ENCODE data around the gene TGFBR2. TPM values are rescaled to one million over a fixed set of nuclear protein-coding genes. Genes with fewer than 3 reads are reported as not detected.

Gene TGFBR2
- total and polyA plus RNA-seq, 4 donors: 57.3 to 303 (median 216) TPM

- Histone ChIP-seq H3K4me1 (ENCODE audit: control insufficient read depth in 1 of 2, insufficient read depth in 2 of 2, low read length in 2 of 2) (no peaks in the 10 kb centered on the region), H3K4me3 (ENCODE audit: low read length in 2 of 2) (no peak overlapping the region), H3K27ac (ENCODE audit: low read depth in 1 of 2, low read length in 2 of 2) (no peak overlapping the region), H3K9me3 (ENCODE audit: control insufficient read depth, low read length) (no peaks in the 10 kb centered on the region), H3K27me3 (ENCODE audit: control insufficient read depth in 1 of 2, insufficient read depth in 2 of 2, low read length in 1 of 2) (no peaks in the 10 kb centered on the region), H3K36me3 (ENCODE audit: control insufficient read depth in 1 of 2, insufficient read depth in 2 of 2, low read length in 1 of 2) (no peaks in the 10 kb centered on the region)
- ATAC-seq (ENCODE audit: low FRiP score) (no peak), DNase-seq (no peak)
- intact Hi-C loops (cut with DNase I): no loop called here
- 82 to 86% methylated on average over 9 of the region's 9 CpGs for WGBS, 2 donors
These were observed 98.8 kb downstream of the TGFBR2 start for GRCh38 chr3:30704931-30705890.

DNA sequence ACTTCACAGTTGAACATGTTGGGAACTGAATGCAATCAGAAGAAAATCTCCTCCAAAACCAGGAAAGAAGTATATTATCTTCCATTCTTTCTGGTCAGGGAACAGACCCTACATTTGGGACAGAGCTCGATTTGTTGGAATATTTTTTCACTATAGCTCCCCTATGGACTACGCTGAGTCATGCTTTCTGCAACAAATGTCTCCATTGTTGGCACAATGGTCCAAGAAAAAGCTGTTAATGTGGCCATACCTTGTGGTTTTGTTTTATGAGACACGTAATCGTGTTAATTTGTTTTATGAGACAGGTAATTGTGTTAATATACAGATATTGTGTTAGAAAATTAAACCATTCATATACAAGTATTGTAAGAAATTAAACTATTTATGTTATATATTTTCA, 101.4 kb downstream of the TGFBR2 start:
- no peaks in the 10 kb centered on the region for H3K27me3 ChIP-seq (ENCODE audit: control insufficient read depth in 1 of 2, insufficient read depth in 2 of 2, low read length in 1 of 2)
- no peak overlapping the region for H3K27ac ChIP-seq (ENCODE audit: low read depth in 1 of 2, low read length in 2 of 2)
- H3K36me3 ChIP-seq (ENCODE audit: control insufficient read depth in 1 of 2, insufficient read depth in 2 of 2, low read length in 1 of 2): no peaks in the 10 kb centered on the region
- no peak for ATAC-seq (ENCODE audit: low FRiP score)
- H3K4me3 ChIP-seq (ENCODE audit: low read length in 2 of 2): no peak overlapping the region
- no peaks in the 10 kb centered on the region for H3K9me3 ChIP-seq (ENCODE audit: control insufficient read depth, low read length)
- intact Hi-C loops (cut with DNase I): no loop called here
- no peaks in the 10 kb centered on the region for H3K4me1 ChIP-seq (ENCODE audit: control insufficient read depth in 1 of 2, insufficient read depth in 2 of 2, low read length in 2 of 2)
- WGBS, 2 donors: 95 to 98% methylated on average over 4 of the region's 4 CpGs
- no peak for DNase-seq

DNA sequence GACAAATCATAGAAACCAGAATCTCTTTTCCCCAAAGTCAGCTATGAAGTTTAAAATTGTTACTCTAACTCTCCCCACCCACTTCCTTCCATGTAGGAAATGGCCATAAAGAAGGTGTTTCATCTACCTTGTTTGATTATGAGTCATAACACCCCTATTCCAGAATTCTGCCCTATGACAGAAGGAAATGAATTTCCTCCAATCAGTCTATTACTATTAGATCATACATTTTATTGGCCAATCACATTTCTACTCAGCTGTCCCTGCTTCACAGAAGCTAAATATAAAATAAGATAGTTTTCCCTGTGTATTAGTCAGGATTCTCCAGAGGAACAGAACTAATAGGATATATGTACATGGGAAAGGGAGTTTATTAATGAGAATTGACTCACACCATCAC, 102.1 kb downstream of the TGFBR2 start:
- H3K9me3 ChIP-seq (ENCODE audit: control insufficient read depth, low read length): no peaks in the 10 kb centered on the region
- ATAC-seq (ENCODE audit: low FRiP score): no peak
- H3K27me3 ChIP-seq (ENCODE audit: control insufficient read depth in 1 of 2, insufficient read depth in 2 of 2, low read length in 1 of 2): no peaks in the 10 kb centered on the region
- no peaks in the 10 kb centered on the region for H3K4me1 ChIP-seq (ENCODE audit: control insufficient read depth in 1 of 2, insufficient read depth in 2 of 2, low read length in 2 of 2)
- no peak overlapping the region for H3K4me3 ChIP-seq (ENCODE audit: low read length in 2 of 2)
- no peak for DNase-seq
- intact Hi-C loops (cut with DNase I): no loop called here
- no peaks in the 10 kb centered on the region for H3K36me3 ChIP-seq (ENCODE audit: control insufficient read depth in 1 of 2, insufficient read depth in 2 of 2, low read length in 1 of 2)
- H3K27ac ChIP-seq (ENCODE audit: low read depth in 1 of 2, low read length in 2 of 2): no peak overlapping the region

DNA sequence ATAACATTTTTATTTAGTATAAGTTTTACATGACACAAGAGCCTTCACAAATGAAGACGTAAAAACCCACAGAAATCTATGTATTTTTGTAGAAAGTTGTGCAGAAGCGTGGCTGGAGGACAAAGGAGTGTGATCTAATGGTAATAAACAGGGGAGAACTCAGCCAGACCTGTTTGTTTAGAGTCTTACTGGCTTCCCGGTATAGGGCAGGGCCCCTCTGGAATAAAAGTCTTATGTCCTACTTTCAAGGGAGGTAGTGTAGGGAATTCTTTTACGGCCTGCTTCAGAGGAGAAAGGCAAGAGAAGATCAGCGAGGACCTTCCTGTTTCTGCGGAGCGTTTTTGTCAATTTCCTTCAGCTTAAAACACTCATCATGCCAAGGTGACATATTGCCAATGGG, 103.6 kb downstream of the TGFBR2 start:
- WGBS, 2 donors: 87 to 90% methylated on average over 7 of the region's 7 CpGs
- Histone ChIP-seq H3K27ac (ENCODE audit: low read depth in 1 of 2, low read length in 2 of 2) (no peak overlapping the region), H3K36me3 (ENCODE audit: control insufficient read depth in 1 of 2, insufficient read depth in 2 of 2, low read length in 1 of 2) (no peaks in the 10 kb centered on the region), H3K4me3 (ENCODE audit: low read length in 2 of 2) (no peak overlapping the region), H3K4me1 (ENCODE audit: control insufficient read depth in 1 of 2, insufficient read depth in 2 of 2, low read length in 2 of 2) (no peaks in the 10 kb centered on the region), H3K27me3 (ENCODE audit: control insufficient read depth in 1 of 2, insufficient read depth in 2 of 2, low read length in 1 of 2) (no peaks in the 10 kb centered on the region), H3K9me3 (ENCODE audit: control insufficient read depth, low read length) (no peaks in the 10 kb centered on the region)
- ATAC-seq (ENCODE audit: low FRiP score) (no peak), DNase-seq (no peak)
- intact Hi-C loops (cut with DNase I): no loop called here

DNA sequence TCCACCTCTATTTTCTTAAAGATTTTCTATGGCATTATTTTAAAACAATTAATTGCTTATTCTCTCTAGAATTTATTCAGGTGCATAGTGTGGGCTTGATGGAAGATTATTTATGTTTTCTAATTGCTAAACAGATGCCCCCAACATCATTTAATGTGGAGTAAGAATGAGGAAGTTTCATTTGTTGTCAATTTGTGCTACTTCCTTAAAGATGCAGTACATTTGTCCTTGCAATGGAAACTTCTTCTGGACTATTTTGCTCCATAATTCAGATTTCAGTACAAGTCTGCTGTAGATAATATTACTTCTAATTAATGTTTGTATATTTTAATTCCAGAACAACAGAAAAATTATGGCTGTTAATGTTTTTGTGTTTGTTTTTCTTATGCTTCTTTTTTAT, 104.8 kb downstream of the TGFBR2 start:
- intact Hi-C loops (cut with DNase I): no loop called here
- Histone ChIP-seq H3K4me1 (ENCODE audit: control insufficient read depth in 1 of 2, insufficient read depth in 2 of 2, low read length in 2 of 2) (no peaks in the 10 kb centered on the region), H3K4me3 (ENCODE audit: low read length in 2 of 2) (no peak overlapping the region), H3K36me3 (ENCODE audit: control insufficient read depth in 1 of 2, insufficient read depth in 2 of 2, low read length in 1 of 2) (no peaks in the 10 kb centered on the region), H3K27ac (ENCODE audit: low read depth in 1 of 2, low read length in 2 of 2) (no peak overlapping the region), H3K9me3 (ENCODE audit: control insufficient read depth, low read length) (no peaks in the 10 kb centered on the region), H3K27me3 (ENCODE audit: control insufficient read depth in 1 of 2, insufficient read depth in 2 of 2, low read length in 1 of 2) (no peaks in the 10 kb centered on the region)
- no peak for ATAC-seq (ENCODE audit: low FRiP score)
- DNase-seq: no peak

DNA sequence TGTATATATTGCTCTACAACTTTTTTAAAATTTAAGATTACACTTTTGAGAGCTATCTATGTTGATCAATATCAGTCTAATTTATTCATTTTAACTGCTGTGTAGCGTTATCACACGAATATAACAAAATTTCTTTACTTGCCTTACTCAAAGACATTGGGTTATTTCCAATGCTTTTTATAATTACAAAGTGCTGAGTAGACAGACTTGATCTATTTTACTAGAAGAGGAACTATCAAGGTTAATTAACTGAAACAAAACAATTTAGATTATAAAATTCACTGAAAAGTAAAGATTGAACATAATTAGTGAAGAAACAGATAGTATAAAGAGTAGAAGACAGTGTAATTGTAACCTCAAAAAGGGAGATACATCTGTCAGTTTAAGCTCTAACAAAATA, 105.5 kb downstream of the TGFBR2 start:
- Histone ChIP-seq H3K27me3 (ENCODE audit: control insufficient read depth in 1 of 2, insufficient read depth in 2 of 2, low read length in 1 of 2) (no peaks in the 10 kb centered on the region), H3K36me3 (ENCODE audit: control insufficient read depth in 1 of 2, insufficient read depth in 2 of 2, low read length in 1 of 2) (no peaks in the 10 kb centered on the region), H3K9me3 (ENCODE audit: control insufficient read depth, low read length) (no peaks in the 10 kb centered on the region), H3K4me1 (ENCODE audit: control insufficient read depth in 1 of 2, insufficient read depth in 2 of 2, low read length in 2 of 2) (no peaks in the 10 kb centered on the region), H3K27ac (ENCODE audit: low read depth in 1 of 2, low read length in 2 of 2) (no peak overlapping the region), H3K4me3 (ENCODE audit: low read length in 2 of 2) (no peak overlapping the region)
- DNase-seq: no peak
- no peak for ATAC-seq (ENCODE audit: low FRiP score)
- WGBS, 2 donors: 92 to 96% methylated on average over 2 of the region's 2 CpGs
- intact Hi-C loops (cut with DNase I): no loop called here

DNA sequence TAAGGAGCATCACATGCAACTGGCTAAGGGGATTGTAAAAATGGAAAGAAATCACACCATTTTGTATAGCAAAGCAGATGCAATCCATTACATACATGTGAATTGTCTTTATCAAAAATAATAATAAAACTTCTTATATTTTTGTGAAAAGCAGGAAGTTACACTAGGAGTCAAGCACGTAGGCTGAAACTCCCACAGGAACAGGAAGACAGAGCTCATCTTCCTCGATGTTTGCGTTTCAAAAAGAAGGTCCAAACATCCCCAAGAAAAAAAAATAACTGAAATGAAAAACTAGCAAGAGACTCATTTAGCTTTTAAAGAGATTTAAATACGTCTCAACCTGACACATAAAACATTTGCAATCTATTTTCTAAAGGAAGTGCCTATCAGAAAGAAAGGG, 106.6 kb downstream of the TGFBR2 start:
- 73 to 75% methylated on average over 4 of the region's 4 CpGs for WGBS, 2 donors
- no peak for ATAC-seq (ENCODE audit: low FRiP score)
- no peaks in the 10 kb centered on the region for H3K9me3 ChIP-seq (ENCODE audit: control insufficient read depth, low read length)
- no peak for DNase-seq
- H3K27ac ChIP-seq (ENCODE audit: low read depth in 1 of 2, low read length in 2 of 2): no peak overlapping the region
- H3K4me3 ChIP-seq (ENCODE audit: low read length in 2 of 2): no peak overlapping the region
- H3K36me3 ChIP-seq (ENCODE audit: control insufficient read depth in 1 of 2, insufficient read depth in 2 of 2, low read length in 1 of 2): no peaks in the 10 kb centered on the region
- no peaks in the 10 kb centered on the region for H3K4me1 ChIP-seq (ENCODE audit: control insufficient read depth in 1 of 2, insufficient read depth in 2 of 2, low read length in 2 of 2)
- intact Hi-C loops (cut with DNase I): no loop called here
- H3K27me3 ChIP-seq (ENCODE audit: control insufficient read depth in 1 of 2, insufficient read depth in 2 of 2, low read length in 1 of 2): no peaks in the 10 kb centered on the region

GRCh38 chr3:30713885-30714503, 107.6 kb downstream of the TGFBR2 start:
- Histone ChIP-seq H3K27ac (ENCODE audit: low read depth in 1 of 2, low read length in 2 of 2) (no peak overlapping the region), H3K36me3 (ENCODE audit: control insufficient read depth in 1 of 2, insufficient read depth in 2 of 2, low read length in 1 of 2) (no peaks in the 10 kb centered on the region), H3K27me3 (ENCODE audit: control insufficient read depth in 1 of 2, insufficient read depth in 2 of 2, low read length in 1 of 2) (no peaks in the 10 kb centered on the region), H3K4me1 (ENCODE audit: control insufficient read depth in 1 of 2, insufficient read depth in 2 of 2, low read length in 2 of 2) (no peaks in the 10 kb centered on the region), H3K4me3 (ENCODE audit: low read length in 2 of 2) (no peak overlapping the region), H3K9me3 (ENCODE audit: control insufficient read depth, low read length) (no peaks in the 10 kb centered on the region)
- intact Hi-C loops (cut with DNase I): no loop called here
- WGBS, 2 donors: 98% methylated on average over 3 of the region's 3 CpGs
- DNase-seq (no peak), ATAC-seq (ENCODE audit: low FRiP score) (no peak)

- no peaks in the 10 kb centered on the region for H3K9me3 ChIP-seq (ENCODE audit: control insufficient read depth, low read length)
- intact Hi-C loops (cut with DNase I): no loop called here
- no peaks in the 10 kb centered on the region for H3K27me3 ChIP-seq (ENCODE audit: control insufficient read depth in 1 of 2, insufficient read depth in 2 of 2, low read length in 1 of 2)
- no peak overlapping the region for H3K4me3 ChIP-seq (ENCODE audit: low read length in 2 of 2)
- ATAC-seq (ENCODE audit: low FRiP score) (no peak), DNase-seq (no peak)
- 97 to 100% methylated on average over 3 of the region's 3 CpGs for WGBS, 2 donors
- H3K36me3 ChIP-seq (ENCODE audit: control insufficient read depth in 1 of 2, insufficient read depth in 2 of 2, low read length in 1 of 2): no peaks in the 10 kb centered on the region
- no peaks in the 10 kb centered on the region for H3K4me1 ChIP-seq (ENCODE audit: control insufficient read depth in 1 of 2, insufficient read depth in 2 of 2, low read length in 2 of 2)
- no peak overlapping the region for H3K27ac ChIP-seq (ENCODE audit: low read depth in 1 of 2, low read length in 2 of 2)
These were observed 113.1 kb downstream of the TGFBR2 start for GRCh38 chr3:30719536-30719935.
